Stimulated activated CD4-positive, alpha-beta T cell treated with anti-CD3 and anti-CD28 coated beads, Interleukin-12 subunit alpha, Interleukin-12 subunit beta, amount 100 ng/mL, for 24 hours (primary cell): ENCODE measurements around the gene IL34.
"Not testable (repeated sequence)": the region's sequence is repeated elsewhere in the genome, so short reads cannot be mapped to it uniquely, and the experiment has no call there.

Experiments used
- DNase-seq, 2 experiments: peaks; one replicate each; pipeline ENCODE4 v3.0.0-alpha.2; 2020; ENCODE audit warnings: low read depth in 2 of 2

Gene IL34

DNA sequence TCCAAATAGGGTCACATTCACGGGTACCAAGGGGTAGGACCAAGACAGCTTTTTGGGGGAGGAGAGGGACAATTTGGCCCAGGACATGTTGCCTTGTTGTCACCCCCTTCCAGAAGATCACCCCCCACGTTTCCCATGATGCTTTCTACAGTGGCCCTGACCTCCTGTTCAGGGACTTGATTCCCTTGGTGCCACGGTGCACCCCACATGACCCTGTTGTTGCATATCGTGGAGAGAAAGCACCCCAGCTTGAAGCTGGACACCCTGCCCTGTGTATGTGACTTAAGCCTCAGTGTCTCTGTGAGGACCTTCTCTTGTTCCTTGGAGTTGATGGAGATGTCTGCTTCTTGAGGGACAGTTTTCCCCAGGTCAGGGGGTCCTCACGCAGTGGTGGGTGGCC lies 12.6 kb downstream of the IL34 start:
- DNase-seq = no peak

GRCh38 chr16:70659546-70659945 lies 13.2 kb downstream of the IL34 start:
- DNase-seq = no peak

DNA sequence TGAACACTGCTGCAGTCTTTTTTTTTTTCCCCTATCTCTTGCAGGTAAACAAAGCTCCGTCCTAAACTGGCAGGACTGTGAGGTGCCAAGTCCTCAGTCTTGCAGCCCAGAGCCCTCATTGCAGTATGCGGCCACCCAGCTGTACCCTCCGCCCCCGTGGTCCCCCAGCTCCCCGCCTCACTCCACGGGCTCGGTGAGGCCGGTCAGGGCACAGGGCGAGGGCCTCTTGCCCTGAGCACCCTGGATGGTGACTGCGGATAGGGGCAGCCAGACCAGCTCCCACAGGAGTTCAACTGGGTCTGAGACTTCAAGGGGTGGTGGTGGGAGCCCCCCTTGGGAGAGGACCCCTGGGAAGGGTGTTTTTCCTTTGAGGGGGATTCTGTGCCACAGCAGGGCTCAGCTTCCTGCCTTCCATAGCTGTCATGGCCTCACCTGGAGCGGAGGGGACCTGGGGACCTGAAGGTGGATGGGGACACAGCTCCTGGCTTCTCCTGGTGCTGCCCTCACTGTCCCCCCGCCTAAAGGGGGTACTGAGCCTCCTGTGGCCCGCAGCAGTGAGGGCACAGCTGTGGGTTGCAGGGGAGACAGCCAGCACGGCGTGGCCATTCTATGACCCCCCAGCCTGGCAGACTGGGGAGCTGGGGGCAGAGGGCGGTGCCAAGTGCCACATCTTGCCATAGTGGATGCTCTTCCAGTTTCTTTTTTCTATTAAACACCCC lies 13.8 kb downstream of the IL34 start:
- DNase-seq = no peak

- no peak for DNase-seq
Measured at GRCh38 chr16:70660672-70661350, 14.5 kb downstream of the IL34 start.

GRCh38 chr16:70661534-70661917 lies 15.2 kb downstream of the IL34 start:
- no peak for DNase-seq

GRCh38 chr16:70661918-70662641 lies 15.7 kb downstream of the IL34 start:
- no peak for DNase-seq

GRCh38 chr16:70662991-70663523 lies 16.7 kb downstream of the IL34 start:
- DNase-seq = no peak

GRCh38 chr16:70663524-70664324 lies 17.4 kb downstream of the IL34 start:
- DNase-seq = no peak

- no peak for DNase-seq
Measured at GRCh38 chr16:70664325-70665112, 18.2 kb downstream of the IL34 start.

DNA sequence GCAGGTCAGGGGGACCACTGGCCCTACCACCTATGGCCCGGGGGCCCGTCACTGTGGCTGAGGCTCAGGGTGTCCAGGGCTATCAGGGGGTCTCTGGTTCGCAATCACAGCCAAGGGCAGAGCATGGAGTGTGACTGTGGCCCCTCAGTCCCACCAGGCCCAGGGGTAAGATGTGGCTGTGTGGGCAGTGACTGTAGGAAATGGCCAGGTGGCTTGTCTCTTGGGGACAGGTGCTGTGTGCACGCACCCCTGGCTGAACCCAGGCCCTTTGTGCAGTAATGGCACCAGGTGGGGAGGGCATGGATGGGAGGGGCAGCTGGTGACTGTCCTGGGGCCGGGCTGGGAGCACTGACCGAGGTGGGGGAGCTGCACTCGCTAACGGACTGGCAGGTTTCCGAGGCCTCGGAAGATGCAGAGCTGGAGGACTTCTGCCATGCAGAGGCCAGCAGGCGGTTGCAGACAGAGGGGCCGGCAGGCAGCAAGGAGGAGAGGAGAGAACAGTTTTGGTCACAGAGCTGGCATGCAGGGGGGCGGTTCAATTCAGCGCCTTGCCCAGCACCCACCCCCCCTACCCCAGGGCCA lies 18.8 kb downstream of the IL34 start:
- no peak for DNase-seq

GRCh38 chr16:70665806-70666735 lies 19.7 kb downstream of the IL34 start:
- no peak for DNase-seq

GRCh38 chr16:70670175-70670574 lies 23.8 kb downstream of the IL34 start:
- no peak for DNase-seq

- not testable (repeated sequence) for DNase-seq
Measured at GRCh38 chr16:70670938-70671337, 24.6 kb downstream of the IL34 start.

DNA sequence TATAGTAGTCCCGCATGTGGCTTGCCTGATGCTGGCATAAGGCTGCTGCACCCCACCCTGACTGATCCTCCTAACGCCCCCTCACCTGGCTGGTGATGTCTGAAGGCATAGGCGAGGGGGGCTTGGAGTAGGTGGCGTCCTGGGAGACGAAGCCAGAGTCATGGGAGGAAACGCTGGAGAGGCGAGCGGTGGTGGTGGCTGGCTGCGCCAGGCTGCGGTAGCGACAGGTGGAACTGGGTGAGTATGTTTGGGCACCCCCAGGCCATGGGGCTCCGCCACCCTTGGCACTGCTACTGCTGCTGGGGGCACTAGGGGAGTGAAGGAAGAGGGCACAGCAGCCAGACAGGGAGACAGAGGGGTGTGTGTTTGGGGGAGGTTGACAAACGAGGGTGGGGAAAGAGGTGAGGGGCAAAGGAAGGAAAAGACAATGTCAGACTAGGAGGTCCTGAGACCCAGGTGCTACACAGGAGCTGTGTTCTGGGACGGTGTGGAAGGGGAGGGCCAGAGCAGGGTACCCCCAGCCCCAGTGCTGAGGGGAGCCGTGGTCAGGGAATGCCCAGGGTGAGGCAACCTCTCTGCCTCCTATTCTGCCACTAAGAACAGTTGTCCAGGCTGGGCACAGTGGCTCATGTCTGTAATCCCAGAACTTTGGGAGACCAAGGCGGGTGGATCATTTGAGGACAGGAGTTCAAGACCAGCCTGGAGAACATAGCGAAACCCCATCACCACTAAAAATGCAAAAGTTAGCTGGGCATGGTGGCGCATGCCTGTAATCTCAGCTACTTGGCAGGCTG lies 28.1 kb downstream of the IL34 start:
- DNase-seq = no peak

DNA sequence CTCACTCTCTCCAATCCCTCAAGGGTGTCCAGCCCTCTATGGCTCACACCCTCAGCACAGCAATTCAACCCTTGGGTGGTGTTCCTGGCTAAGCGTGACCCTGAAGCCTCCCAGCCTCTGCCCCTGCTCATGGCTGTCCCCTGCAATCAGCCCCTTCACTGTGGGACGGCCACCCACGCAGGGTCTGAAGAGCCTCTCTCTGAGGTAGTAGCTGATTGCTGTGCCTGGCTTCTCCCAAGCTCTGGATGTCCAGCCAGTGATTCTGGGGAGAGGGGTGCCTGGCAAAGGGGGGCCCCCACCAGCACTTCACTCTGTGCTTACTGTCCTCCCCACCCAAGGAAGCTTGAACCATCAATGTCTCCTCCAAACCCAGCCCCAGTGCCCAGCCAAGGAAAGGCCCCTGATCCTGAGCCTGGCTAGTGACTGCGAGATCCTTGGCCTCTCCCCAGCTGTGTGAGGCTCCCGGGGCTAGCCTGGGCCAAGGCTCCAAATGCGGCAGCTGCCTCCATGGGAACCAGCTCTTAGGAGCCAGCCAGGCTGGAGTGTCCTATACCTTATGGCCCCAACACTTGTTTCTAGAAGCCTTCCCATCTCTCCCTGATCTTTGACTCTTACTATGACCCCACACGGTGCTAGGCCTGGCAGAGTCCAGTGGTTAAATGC lies 29.6 kb downstream of the IL34 start:
- DNase-seq = no peak

GRCh38 chr16:70676675-70677498 lies 30.5 kb downstream of the IL34 start:
- DNase-seq = no peak

GRCh38 chr16:70677499-70678120 lies 31.3 kb downstream of the IL34 start:
- no peak for DNase-seq
